Neural cell (in vitro differentiated cells): ENCODE results near the gene DUSP5. TPM values are rescaled to one million over a fixed set of nuclear protein-coding genes. Genes with fewer than 3 reads are reported as not detected.

Source experiments
- H2AFZ ChIP-seq: fragments of 200-600, 300-800 bp; sonication (generic), shearing (Covaris generic); 2 replicates; pipeline ENCODE4 v1.6.0; 2014; ENCODE audit warnings: low read depth, mild to moderate bottlenecking, antibody characterized with exemption, low read length, moderate library complexity
- H3F3A ChIP-seq: fragments of 200-600 bp; shearing (Covaris generic); 2 replicates; pipeline ENCODE4 v1.6.1; 2016; ENCODE audit warnings: mild to moderate bottlenecking, moderate library complexity, mixed read lengths, antibody characterized with exemption, low read length; ENCODE audit not compliant: insufficient read depth, poor library complexity, severe bottlenecking
- H3K27ac ChIP-seq: fragments of 200-600, 300-800 bp; sonication (generic), shearing (Covaris generic); 2 replicates; pipeline ENCODE4 v1.5.1; 2014; ENCODE audit warnings: mild to moderate bottlenecking, low read length, moderate library complexity
- H3K27me3 ChIP-seq: fragments of 300-800, 200-600 bp; sonication (generic), shearing (Covaris generic); 2 replicates; pipeline ENCODE4 v1.6.0; 2014; ENCODE audit warnings: mild to moderate bottlenecking, low read depth, low read length, moderate library complexity; ENCODE audit not compliant: insufficient read depth
- H3K36me3 ChIP-seq: fragments of 300-800, 200-600 bp; sonication (generic), shearing (Covaris generic); 2 replicates; pipeline ENCODE4 v1.5.1; 2014; ENCODE audit warnings: mild to moderate bottlenecking, antibody characterized with exemption, low read length, moderate library complexity; ENCODE audit not compliant: insufficient read depth
- H3K4me2 ChIP-seq: fragments of 300-800, 200-600 bp; sonication (generic), shearing (Covaris generic); 2 replicates; pipeline ENCODE4 v1.6.0; 2014; ENCODE audit warnings: mild to moderate bottlenecking, low read length
- H3K4me3 ChIP-seq: fragments of 300-800, 200-600 bp; sonication (generic), shearing (Covaris generic); 2 replicates; pipeline ENCODE4 v1.5.1; 2014; ENCODE audit warnings: mild to moderate bottlenecking, low read length, moderate library complexity
- H3K79me2 ChIP-seq: fragments of 200-600 bp; shearing (Covaris generic); replicated peaks from 2 replicates; pipeline ENCODE4 v1.6.0; 2014; ENCODE audit warnings: mild to moderate bottlenecking, low read length, moderate library complexity; ENCODE audit not compliant: insufficient read depth
- H3K9ac ChIP-seq: fragments of 300-800, 200-600 bp; sonication (generic), shearing (Covaris generic); 2 replicates; pipeline ENCODE4 v1.6.1; 2016; ENCODE audit warnings: mild to moderate bottlenecking, low read length, mixed read lengths
- H3K9me2 ChIP-seq: fragments of 200-600 bp; shearing (Covaris generic); 2 replicates; pipeline ENCODE4 v1.6.1; 2016; ENCODE audit warnings: mild to moderate bottlenecking, low read length, mixed read lengths; ENCODE audit not compliant: insufficient read depth
- H3K9me3 ChIP-seq: fragments of 200-600, 300-800 bp; sonication (generic), shearing (Covaris generic); 2 replicates; pipeline ENCODE4 v1.6.1; 2016; ENCODE audit warnings: mild to moderate bottlenecking, mixed run types, low read length, moderate library complexity, mixed read lengths
- H4K20me1 ChIP-seq: fragments of 200-600 bp; shearing (Covaris generic); 2 replicates; pipeline ENCODE4 v1.6.1; 2016; ENCODE audit warnings: mild to moderate bottlenecking, mixed run types; ENCODE audit not compliant: insufficient read depth
- CTCF ChIP-seq: fragments of 450-650 bp; IDR thresholded peaks from 2 replicates; pipeline ENCODE4 v1.5.1; 2014; ENCODE audit warnings: antibody characterized with exemption, mild to moderate bottlenecking, moderate library complexity; ENCODE audit not compliant: poor library complexity, severe bottlenecking
- EZH2 ChIP-seq: fragments of 200-600, 300-800 bp; shearing (Covaris generic), sonication (generic); IDR thresholded peaks from 2 replicates; pipeline ENCODE4 v1.6.1; 2014; ENCODE audit warnings: antibody characterized with exemption, low read length, borderline replicate concordance, mild to moderate bottlenecking; ENCODE audit not compliant: insufficient read depth, poor library complexity, severe bottlenecking
- MXI1 ChIP-seq: fragments of 450-650 bp; conservative IDR thresholded peaks from 2 replicates; pipeline ENCODE4 v1.6.1; 2014; ENCODE audit warnings: antibody characterized with exemption, mild to moderate bottlenecking; ENCODE audit not compliant: poor library complexity, severe bottlenecking
- POLR2AphosphoS5 ChIP-seq: IDR thresholded peaks from 2 replicates; pipeline ENCODE4 v1.6.1; 2012
- RAD21 ChIP-seq: fragments of 450-650 bp; conservative IDR thresholded peaks from 2 replicates; pipeline ENCODE4 v1.6.1; 2014; ENCODE audit warnings: antibody characterized with exemption, mild to moderate bottlenecking, moderate library complexity
- SMC3 ChIP-seq: fragments of 450-650 bp; conservative IDR thresholded peaks from 2 replicates; pipeline ENCODE4 v1.6.1; 2014; ENCODE audit warnings: antibody characterized with exemption, mild to moderate bottlenecking, moderate library complexity; ENCODE audit not compliant: poor library complexity
- TAF1 ChIP-seq: IDR thresholded peaks from 2 replicates; pipeline ENCODE4 v1.6.1; 2012; ENCODE audit warnings: low read depth
- polyA plus RNA-seq: library from polyadenylated mRNA; depleted of rRNA; stranded (reverse); fragments of >200 nt; gene quantifications from 2 replicates; pipeline ENCODE4 v1.2.3, GENCODE V29; 2014
- TF ChIP-seq, protein P1 (sequence below): IDR thresholded peaks from 2 replicates; pipeline ENCODE4 v1.6.1; 2012; ENCODE audit warnings: borderline replicate concordance

DUSP5 gene
- polyA plus RNA-seq, 1 donor from 2014 or later: 2.2 TPM

DNA sequence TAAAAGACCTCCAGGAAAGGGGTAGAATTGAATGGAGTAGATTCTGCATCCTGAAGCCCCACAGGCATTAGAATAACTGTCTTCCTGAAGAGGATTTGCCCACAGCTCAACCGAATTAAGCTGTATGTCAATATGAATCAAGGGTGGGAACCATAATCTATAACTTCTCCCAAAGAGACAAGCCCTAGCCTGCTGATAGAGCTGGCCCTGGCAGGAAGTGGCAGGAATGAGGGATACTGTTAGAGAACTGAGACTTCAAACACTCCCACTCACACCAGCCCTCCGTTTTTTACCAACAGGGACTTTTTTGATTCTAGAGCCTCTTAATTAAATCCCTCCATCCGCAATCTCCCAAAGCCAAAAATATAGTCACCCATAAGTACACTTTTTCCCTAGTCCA, 12.2 kb upstream of the DUSP5 start:
- Histone ChIP-seq H3K36me3 (no peaks in the 10 kb centered on the region), H3K4me3 (no peak overlapping the region)

DNA sequence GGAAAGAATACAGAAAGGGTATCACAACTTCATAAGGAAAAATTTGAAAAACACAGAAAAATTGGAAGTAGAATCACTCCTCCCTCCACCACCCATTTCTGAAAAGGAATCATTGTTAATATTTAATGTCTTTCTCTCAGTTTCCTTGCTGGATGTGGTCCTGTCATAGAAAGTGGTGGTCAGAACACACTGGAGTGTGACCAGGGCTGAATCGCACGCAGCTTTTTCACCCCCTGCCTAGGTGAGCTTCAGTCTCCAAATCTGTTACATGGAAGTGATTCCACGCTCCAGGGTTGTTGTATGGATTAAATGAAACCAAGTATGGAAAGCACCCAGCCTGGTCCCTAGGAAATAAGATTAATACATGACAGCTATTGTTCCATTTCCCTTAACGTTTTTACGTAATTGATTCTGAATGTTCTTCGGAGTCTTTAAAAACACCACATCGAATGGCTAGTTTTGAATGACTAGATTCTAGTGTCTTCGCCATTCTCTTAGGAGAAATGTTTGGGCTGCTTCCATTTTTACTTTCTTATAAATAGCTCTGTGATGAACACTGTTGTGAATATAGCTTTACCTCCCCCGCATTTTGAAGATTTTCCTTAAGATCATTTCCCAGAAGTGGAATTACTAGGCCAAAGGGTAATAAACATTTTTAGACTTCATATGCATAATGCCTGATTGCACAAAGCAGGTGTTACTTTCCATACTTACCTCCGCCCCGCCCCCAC, 10.9 kb upstream of the DUSP5 start:
- H3K9me3 ChIP-seq: no peaks in the 10 kb centered on the region
- no peak overlapping the region for H3K27ac ChIP-seq
- H3F3A ChIP-seq: no peaks in the 10 kb centered on the region
- H3K4me3 ChIP-seq: no peak overlapping the region
- no peak overlapping the region for H3K4me2 ChIP-seq
- H4K20me1 ChIP-seq: no peaks in the 10 kb centered on the region
- H3K79me2 ChIP-seq: no peaks in the 10 kb centered on the region
- H3K9ac ChIP-seq: no peak overlapping the region
- H3K27me3 ChIP-seq: no peaks in the 10 kb centered on the region
- no peak overlapping the region for H2AFZ ChIP-seq
- TF ChIP-seq TAF1 (no peak), SMC3 (no peak), CTCF (no peak)
- TF ChIP-seq, protein P1, sequence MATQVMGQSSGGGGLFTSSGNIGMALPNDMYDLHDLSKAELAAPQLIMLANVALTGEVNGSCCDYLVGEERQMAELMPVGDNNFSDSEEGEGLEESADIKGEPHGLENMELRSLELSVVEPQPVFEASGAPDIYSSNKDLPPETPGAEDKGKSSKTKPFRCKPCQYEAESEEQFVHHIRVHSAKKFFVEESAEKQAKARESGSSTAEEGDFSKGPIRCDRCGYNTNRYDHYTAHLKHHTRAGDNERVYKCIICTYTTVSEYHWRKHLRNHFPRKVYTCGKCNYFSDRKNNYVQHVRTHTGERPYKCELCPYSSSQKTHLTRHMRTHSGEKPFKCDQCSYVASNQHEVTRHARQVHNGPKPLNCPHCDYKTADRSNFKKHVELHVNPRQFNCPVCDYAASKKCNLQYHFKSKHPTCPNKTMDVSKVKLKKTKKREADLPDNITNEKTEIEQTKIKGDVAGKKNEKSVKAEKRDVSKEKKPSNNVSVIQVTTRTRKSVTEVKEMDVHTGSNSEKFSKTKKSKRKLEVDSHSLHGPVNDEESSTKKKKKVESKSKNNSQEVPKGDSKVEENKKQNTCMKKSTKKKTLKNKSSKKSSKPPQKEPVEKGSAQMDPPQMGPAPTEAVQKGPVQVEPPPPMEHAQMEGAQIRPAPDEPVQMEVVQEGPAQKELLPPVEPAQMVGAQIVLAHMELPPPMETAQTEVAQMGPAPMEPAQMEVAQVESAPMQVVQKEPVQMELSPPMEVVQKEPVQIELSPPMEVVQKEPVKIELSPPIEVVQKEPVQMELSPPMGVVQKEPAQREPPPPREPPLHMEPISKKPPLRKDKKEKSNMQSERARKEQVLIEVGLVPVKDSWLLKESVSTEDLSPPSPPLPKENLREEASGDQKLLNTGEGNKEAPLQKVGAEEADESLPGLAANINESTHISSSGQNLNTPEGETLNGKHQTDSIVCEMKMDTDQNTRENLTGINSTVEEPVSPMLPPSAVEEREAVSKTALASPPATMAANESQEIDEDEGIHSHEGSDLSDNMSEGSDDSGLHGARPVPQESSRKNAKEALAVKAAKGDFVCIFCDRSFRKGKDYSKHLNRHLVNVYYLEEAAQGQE: no peak
- no peaks in the 10 kb centered on the region for H3K36me3 ChIP-seq
- no peaks in the 10 kb centered on the region for H3K9me2 ChIP-seq

More for the DNA sequence above, 12.2 kb upstream of the DUSP5 start:
- no peaks in the 10 kb centered on the region for H3K27me3 ChIP-seq
- H2AFZ ChIP-seq: no peak overlapping the region
- TF ChIP-seq TAF1 (no peak), EZH2 (no peak), MXI1 (no peak), RAD21 (no peak), POLR2AphosphoS5 (no peak), SMC3 (no peak)
- TF ChIP-seq, protein P1: no peak
- no peak overlapping the region for H3K4me2 ChIP-seq
- H3K9me2 ChIP-seq: no peaks in the 10 kb centered on the region
- no peak overlapping the region for H3K9ac ChIP-seq
- H3F3A ChIP-seq: no peaks in the 10 kb centered on the region
- no peak overlapping the region for H3K27ac ChIP-seq
- no peaks in the 10 kb centered on the region for H3K9me3 ChIP-seq
- H4K20me1 ChIP-seq: no peaks in the 10 kb centered on the region
- no peaks in the 10 kb centered on the region for H3K79me2 ChIP-seq
